Fibroblast of lung (primary cell): ENCODE measurements around the gene KIF6. TPM values are rescaled to one million over a fixed set of nuclear protein-coding genes. Genes with fewer than 3 reads are reported as not detected.

Experiments used
- DNase-seq, 2 donors: peaks; one replicate each; pipeline versions ENCODE4 v3.0.0 to v3.0.0-alpha.2; 2010; ENCODE audit warnings: low read depth in 2 of 2
- H2AFZ ChIP-seq: 2 replicates; pipeline ENCODE4 v1.5.1; 2012; ENCODE audit warnings: low read length, control low read depth, inconsistent platforms
- H3K27ac ChIP-seq: 2 replicates; pipeline ENCODE4 v1.5.1; 2011; ENCODE audit warnings: low read length, control low read depth; ENCODE audit not compliant: insufficient read depth
- H3K27me3 ChIP-seq: 2 replicates; pipeline ENCODE4 v1.5.1; 2011; ENCODE audit warnings: mild to moderate bottlenecking, low read length; ENCODE audit not compliant: control insufficient read depth, insufficient read depth
- H3K36me3 ChIP-seq: 2 replicates; pipeline ENCODE4 v1.5.1; 2011; ENCODE audit warnings: low read length; ENCODE audit not compliant: control insufficient read depth, insufficient read depth
- H3K4me1 ChIP-seq: 2 replicates; pipeline ENCODE4 v1.5.1; 2011; ENCODE audit warnings: low read length; ENCODE audit not compliant: control insufficient read depth, insufficient read depth; ENCODE audit errors: extremely low read depth
- H3K4me2 ChIP-seq: 2 replicates; pipeline ENCODE4 v1.5.1; 2011; ENCODE audit warnings: low read length, control low read depth; ENCODE audit not compliant: insufficient read depth; ENCODE audit errors: extremely low read depth
- H3K4me3 ChIP-seq, 4 experiments: fragments of 200-600 bp in 1 of 4; sonication (generic) in 1 of 4; replicated peaks in 1 of 4; 2 replicates each; pipeline ENCODE4 v1.5.1; 2011 to 2016; ENCODE audit warnings: low read length in 4 of 4, low read depth in 3 of 4, mild to moderate bottlenecking in 3 of 4, control low read depth in 2 of 4, inconsistent platforms in 1 of 4, mixed read lengths in 1 of 4; ENCODE audit not compliant: insufficient read depth in 1 of 4; ENCODE audit errors: control extremely low read depth in 1 of 4
- H3K79me2 ChIP-seq: 2 replicates; pipeline ENCODE4 v1.5.1; 2012; ENCODE audit warnings: mild to moderate bottlenecking, low read length, inconsistent platforms; ENCODE audit not compliant: control insufficient read depth, insufficient read depth
- H3K9ac ChIP-seq: 2 replicates; pipeline ENCODE4 v1.5.1; 2011; ENCODE audit warnings: mild to moderate bottlenecking, low read length, control low read depth; ENCODE audit not compliant: insufficient read depth
- H3K9me3 ChIP-seq: 2 replicates; pipeline ENCODE4 v1.5.1; 2012; ENCODE audit warnings: low read depth, low read length; ENCODE audit not compliant: control insufficient read depth, insufficient read depth
- H4K20me1 ChIP-seq: 2 replicates; pipeline ENCODE4 v1.5.1; 2011; ENCODE audit warnings: low read length; ENCODE audit not compliant: control insufficient read depth, insufficient read depth; ENCODE audit errors: extremely low read depth
- CTCF ChIP-seq, 2 donors: IDR thresholded peaks in 1 of 2; conservative IDR thresholded peaks in 1 of 2; 1 replicate in 1 of 2; 2 replicates in 1 of 2; pipeline ENCODE4 v1.5.1; 2011 to 2012; ENCODE audit warnings: low read length in 2 of 2, control low read depth in 1 of 2, inconsistent platforms in 1 of 2, low read depth in 1 of 2, mild to moderate bottlenecking in 1 of 2
- EZH2 ChIP-seq: IDR thresholded peaks from 2 replicates; pipeline ENCODE4 v1.5.1; 2012; ENCODE audit warnings: low read length, control low read depth, mild to moderate bottlenecking; ENCODE audit errors: missing control alignments
- polyA plus RNA-seq, 2 donors: library from polyadenylated mRNA; depleted of rRNA in 1 of 2; stranded (reverse) in 1 of 2; unstranded in 1 of 2; fragments of >200 nt; gene quantifications; 2 replicates each; pipeline ENCODE4 v1.2.1, GENCODE V29; 2011 to 2012; ENCODE audit warnings: missing spikeins in 1 of 2
- total RNA-seq: library from RNA; depleted of rRNA; stranded (reverse); fragments of >200 nt; gene quantifications from 2 replicates; pipeline ENCODE4 v1.2.1, GENCODE V29; 2014

Gene KIF6
- total and polyA plus RNA-seq, 2 donors (not counting 1 experiment from before 2014, with no cell fraction given): 0.24 to 0.83 TPM

DNA sequence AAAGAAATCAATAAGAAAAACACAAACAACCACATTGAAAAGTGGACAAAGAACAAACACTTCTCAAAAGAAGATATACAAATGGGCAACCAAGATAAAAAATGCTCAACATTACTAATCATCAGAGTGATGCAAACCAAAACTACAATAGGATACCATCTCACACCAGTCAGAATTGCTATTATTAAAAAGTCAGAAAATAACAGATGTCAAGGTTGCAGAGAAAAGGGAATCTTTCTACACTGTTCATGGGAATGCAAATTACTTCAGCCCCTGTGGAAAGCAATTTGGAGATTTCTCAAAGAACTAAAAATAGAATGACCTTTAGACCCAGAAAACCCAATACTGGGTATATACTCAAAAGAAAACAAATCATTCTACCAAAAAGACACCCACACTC, 29.8 kb downstream of the KIF6 start:
- Histone ChIP-seq H3K27ac (no peak overlapping the region), H3K36me3 (no peaks in the 10 kb centered on the region), H3K9ac (no peak overlapping the region), H3K27me3 (no peaks in the 10 kb centered on the region), H3K79me2 (no peaks in the 10 kb centered on the region), H3K4me3 (no peak overlapping the region), H4K20me1 (no peaks in the 10 kb centered on the region), H2AFZ (no peak overlapping the region), H3K4me2 (no peak overlapping the region), H3K9me3 (no peaks in the 10 kb centered on the region), H3K4me1 (no peaks in the 10 kb centered on the region)
- TF ChIP-seq CTCF (conservative IDR thresholded peaks at IDR 0.05 in 1 of 2, IDR thresholded peaks at IDR 0.05 in 1 of 2; ENCODE audit: low read depth in 1 of 2, low read length in 2 of 2) (no peak), EZH2 (no peak)
- no peak for DNase-seq

DNA sequence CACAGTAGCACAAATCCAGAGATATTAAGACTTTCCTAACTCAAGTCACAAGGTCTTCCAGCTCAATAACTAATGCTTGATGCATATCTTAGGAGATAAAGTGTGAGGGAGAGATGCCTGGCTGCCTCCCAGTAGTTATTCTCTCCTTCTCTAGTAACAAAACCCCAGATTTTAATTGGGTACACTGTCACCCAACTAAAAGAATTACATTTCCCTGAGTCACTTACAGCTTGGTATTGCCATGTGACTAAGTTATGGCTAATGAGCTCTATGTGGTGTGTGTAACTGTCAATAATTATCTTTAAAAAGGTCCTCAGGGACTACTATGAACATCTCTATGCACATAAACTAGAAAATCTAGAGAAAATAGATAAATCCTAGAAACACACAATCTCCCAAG, 32.0 kb downstream of the KIF6 start:
- Histone ChIP-seq H3K36me3 (no peaks in the 10 kb centered on the region), H2AFZ (no peak overlapping the region), H3K27ac (no peak overlapping the region), H3K9ac (no peak overlapping the region), H3K79me2 (no peaks in the 10 kb centered on the region), H3K4me3 (no peak overlapping the region), H4K20me1 (no peaks in the 10 kb centered on the region), H3K4me1 (no peaks in the 10 kb centered on the region), H3K4me2 (no peak overlapping the region), H3K27me3 (no peaks in the 10 kb centered on the region), H3K9me3 (no peaks in the 10 kb centered on the region)
- DNase-seq: no peak
- TF ChIP-seq CTCF (conservative IDR thresholded peaks at IDR 0.05 in 1 of 2, IDR thresholded peaks at IDR 0.05 in 1 of 2; ENCODE audit: low read depth in 1 of 2, low read length in 2 of 2) (no peak), EZH2 (no peak)

DNA sequence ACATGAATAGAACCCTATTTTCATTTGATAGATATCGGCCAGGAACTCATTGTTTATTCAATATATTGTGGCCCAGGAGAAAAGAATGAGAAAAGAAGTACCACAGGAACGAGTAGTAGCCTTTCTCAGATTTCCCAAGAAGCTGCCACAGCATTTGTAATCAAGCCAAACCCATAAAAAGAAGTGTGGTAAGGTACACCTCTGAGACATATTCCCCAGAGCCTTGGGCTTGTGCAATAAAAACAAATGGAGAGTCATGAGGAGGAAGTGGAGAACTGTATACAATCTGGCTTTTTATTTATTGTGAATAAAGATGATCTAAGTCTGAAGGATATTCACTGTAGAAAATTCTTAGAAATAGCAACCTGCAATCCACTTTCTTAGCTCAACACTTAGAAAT, 36.7 kb downstream of the KIF6 start:
- Histone ChIP-seq H3K36me3 (no peaks in the 10 kb centered on the region), H3K4me2 (no peak overlapping the region), H2AFZ (no peak overlapping the region), H3K4me1 (no peaks in the 10 kb centered on the region), H4K20me1 (no peaks in the 10 kb centered on the region), H3K4me3 (no peak overlapping the region), H3K9ac (no peak overlapping the region), H3K27ac (no peak overlapping the region), H3K9me3 (no peaks in the 10 kb centered on the region), H3K27me3 (no peaks in the 10 kb centered on the region), H3K79me2 (no peaks in the 10 kb centered on the region)
- TF ChIP-seq CTCF (conservative IDR thresholded peaks at IDR 0.05 in 1 of 2, IDR thresholded peaks at IDR 0.05 in 1 of 2; ENCODE audit: low read depth in 1 of 2, low read length in 2 of 2) (no peak), EZH2 (no peak)
- DNase-seq: peak; percentile 76 to 82
